ENCODE data around the gene IKZF1. TPM values are rescaled to one million over a fixed set of nuclear protein-coding genes. Genes with fewer than 3 reads are reported as not detected.

Gene IKZF1
- total RNA-seq, 3 donors from 2014 or later = 14.2 to 21.4 (median 21.3) TPM

GRCh38 chr7:50324113-50324512 lies 19.6 kb downstream of the IKZF1 start:
- no peak for TF ChIP-seq POLR2A (IDR thresholded peaks at IDR 0.05)
- no peak for TF ChIP-seq POLR2AphosphoS5 (IDR thresholded peaks at IDR 0.05)
- no peak for TF ChIP-seq CTCF (IDR thresholded peaks at IDR 0.05)

GRCh38 chr7:50327443-50327842 lies 22.9 kb downstream of the IKZF1 start:
- H3K27me3 ChIP-seq = no peaks in the 10 kb centered on the region
- H3K9me3 ChIP-seq = no peaks in the 10 kb centered on the region
- intact Hi-C loops (cut with DNase I; ENCODE audit: low total_unique reads) = loop anchor here (10.0 kb wide), 1 partner anchor 1437 kb away; no protein-coding TSS in a partner anchor
- H3K4me3 ChIP-seq = no peak overlapping the region
- no peak overlapping the region for H3K27ac ChIP-seq
- no peak for TF ChIP-seq CTCF (IDR thresholded peaks at IDR 0.05)
- no peak for TF ChIP-seq POLR2A (IDR thresholded peaks at IDR 0.05)
- TF ChIP-seq POLR2AphosphoS5 (IDR thresholded peaks at IDR 0.05) = no peak
- H3K4me1 ChIP-seq = no peaks in the 10 kb centered on the region
- DNase-seq (ENCODE audit: low spot score in 2 of 2) = no peak
- H3K36me3 ChIP-seq = no peaks in the 10 kb centered on the region

More at GRCh38 chr7:50324113-50324512, 19.6 kb downstream of the IKZF1 start:
- Histone ChIP-seq H3K4me3 (no peak overlapping the region), H3K9me3 (no peaks in the 10 kb centered on the region), H3K4me1 (no peaks in the 10 kb centered on the region), H3K36me3 (no peaks in the 10 kb centered on the region), H3K27me3 (peaks cover 0 to 4% of the 10 kb centered on the region in 2 donors), H3K27ac (no peak overlapping the region)
- intact Hi-C loops (cut with DNase I; ENCODE audit: low total_unique reads) = loop anchor here (10.0 kb wide), 1 partner anchor 1441 kb away; no protein-coding TSS in a partner anchor
- DNase-seq (ENCODE audit: low spot score in 2 of 2) = no peak

- intact Hi-C loops (cut with DNase I; ENCODE audit: low total_unique reads) = loop anchor here (10.0 kb wide), 1 partner anchor 1435 kb away; no protein-coding TSS in a partner anchor
- no peak overlapping the region for H3K27ac ChIP-seq
These were observed 25.3 kb downstream of the IKZF1 start for GRCh38 chr7:50329775-50330174.

GRCh38 chr7:50330254-50330653 lies 25.7 kb downstream of the IKZF1 start:
- H3K27me3 ChIP-seq = no peaks in the 10 kb centered on the region
- H3K4me1 ChIP-seq = no peaks in the 10 kb centered on the region
- no peak for TF ChIP-seq CTCF (IDR thresholded peaks at IDR 0.05)
- H3K9me3 ChIP-seq = no peaks in the 10 kb centered on the region
- no peaks in the 10 kb centered on the region for H3K36me3 ChIP-seq
- intact Hi-C loops (cut with DNase I; ENCODE audit: low total_unique reads) = no loop called here
- no peak overlapping the region for H3K27ac ChIP-seq
- no peak overlapping the region for H3K4me3 ChIP-seq
- no peak for DNase-seq (ENCODE audit: low spot score in 2 of 2)

More at GRCh38 chr7:50329775-50330174, 25.3 kb downstream of the IKZF1 start:
- no peak for DNase-seq (ENCODE audit: low spot score in 2 of 2)
- H3K4me1 ChIP-seq = no peaks in the 10 kb centered on the region
- TF ChIP-seq POLR2AphosphoS5 (IDR thresholded peaks at IDR 0.05) (no peak), CTCF (IDR thresholded peaks at IDR 0.05) (no peak), POLR2A (IDR thresholded peaks at IDR 0.05) (no peak)
- H3K27me3 ChIP-seq = no peaks in the 10 kb centered on the region
- no peak overlapping the region for H3K4me3 ChIP-seq
- no peaks in the 10 kb centered on the region for H3K9me3 ChIP-seq
- H3K36me3 ChIP-seq = no peaks in the 10 kb centered on the region

GRCh38 chr7:50330696-50331095 lies 26.2 kb downstream of the IKZF1 start:
- intact Hi-C loops (cut with DNase I; ENCODE audit: low total_unique reads) = no loop called here
- H3K27ac ChIP-seq = no peak overlapping the region
- H3K9me3 ChIP-seq = no peaks in the 10 kb centered on the region
- TF ChIP-seq POLR2A (IDR thresholded peaks at IDR 0.05) = no peak
- no peak for TF ChIP-seq CTCF (IDR thresholded peaks at IDR 0.05)
- TF ChIP-seq POLR2AphosphoS5 (IDR thresholded peaks at IDR 0.05) = no peak
- H3K27me3 ChIP-seq = no peaks in the 10 kb centered on the region
- H3K4me3 ChIP-seq = no peak overlapping the region
- H3K4me1 ChIP-seq = no peaks in the 10 kb centered on the region
- H3K36me3 ChIP-seq = no peaks in the 10 kb centered on the region
- DNase-seq (ENCODE audit: low spot score in 2 of 2) = no peak
